Measurements from ENCODE around the gene TCAF1.

DNA sequence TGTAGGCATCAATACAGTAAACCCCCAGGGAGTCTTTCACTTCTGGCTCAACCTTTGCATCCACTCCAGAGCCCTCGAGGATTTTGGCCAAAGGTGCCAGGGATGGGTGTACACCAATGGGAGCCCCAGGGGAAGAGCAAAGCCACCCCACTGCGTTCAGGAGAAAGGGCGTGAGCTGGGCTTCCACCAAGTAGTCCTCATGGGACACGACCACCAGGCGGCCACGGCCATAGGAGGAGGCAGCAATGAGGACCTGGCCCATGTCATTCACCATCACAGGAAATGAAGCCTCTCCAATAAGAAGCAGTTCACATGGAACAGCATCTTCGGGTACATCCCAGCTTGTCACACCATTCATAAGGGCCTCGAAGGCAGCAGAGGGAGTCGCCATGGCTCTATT, 25.8 kb downstream of the TCAF1 start:
- no peak for TF ChIP-seq EZH2 (IDR thresholded peaks at IDR 0.05)
- TF ChIP-seq POLR2AphosphoS5 (IDR thresholded peaks at IDR 0.05; ENCODE audit: borderline replicate concordance, low read depth, low read length), result no peak
